Testis (tissue), 3 donors: ENCODE measurements around the gene PERM1. TPM values are rescaled to one million over a fixed set of nuclear protein-coding genes. Genes with fewer than 3 reads are reported as not detected.
"Not testable (repeated sequence)": the region's sequence is repeated elsewhere in the genome, so short reads cannot be mapped to it uniquely, and the experiment has no call there.

ENCODE experiments used
- DNase-seq: peaks from one replicate; pipeline ENCODE4 v3.0.0-alpha.2; 2019
- H3K27ac ChIP-seq, 2 donors: fragments of 200-600 bp; sonication (generic); one replicate each; pipeline ENCODE4 v1.5.1; 2019
- H3K27me3 ChIP-seq: fragments of 200-600 bp; sonication (generic); one replicate; pipeline ENCODE4 v1.5.1; 2019
- H3K36me3 ChIP-seq: fragments of 200-600 bp; sonication (generic); one replicate; pipeline ENCODE4 v1.5.1; 2017; ENCODE audit warnings: low read depth; ENCODE audit errors: missing control alignments
- H3K4me1 ChIP-seq: fragments of 200-600 bp; sonication (generic); one replicate; pipeline ENCODE4 v1.5.1; 2019
- H3K4me3 ChIP-seq, 2 donors: fragments of 200-600 bp; sonication (generic); one replicate each; pipeline ENCODE4 v1.5.1; 2017 to 2019
- H3K9me3 ChIP-seq: fragments of 200-600 bp; sonication (generic); one replicate; pipeline ENCODE4 v1.5.1; 2017
- POLR2A ChIP-seq: fragments of 450-650 bp; IDR thresholded peaks from one replicate; pipeline ENCODE4 v1.6.1; 2017; ENCODE audit warnings: antibody characterized with exemption, mild to moderate bottlenecking, moderate library complexity
- WGBS, 2 donors: methylation state at CpG; one replicate each; pipeline ENCODE4 v1.1.5; 2018; 5-methylcytosine and 5-hydroxymethylcytosine counted together
- intact Hi-C: fragments of 100-400 bp; cut with DNase I; formaldehyde crosslinking; loops from one replicate; pipeline ENCODE4 v1.15.1; 2023; ENCODE audit warnings: low total_unique reads
- polyA plus RNA-seq: library from polyadenylated mRNA; stranded (reverse); fragments of 350-450 nt; fragmentation: Illumina TruSeq; extraction: RNeasy Lipid Tissue Mini Kit (QIAGEN cat#74804); gene quantifications from one replicate; pipeline ENCODE4 v1.2.3, GENCODE V29; 2014; ENCODE audit warnings: low read depth, low replicate concordance; ENCODE audit not compliant: insufficient read depth
- total RNA-seq, 2 donors: library from RNA; depleted of rRNA; stranded (reverse); fragments of >200 nt; gene quantifications; one replicate each; pipeline ENCODE4 v1.2.3, GENCODE V29; 2016
- TF ChIP-seq, protein P1 (sequence below), 3 experiments: fragments of 450-650 bp in 2 of 3; fragments of 200-600 bp in 1 of 3; sonication (generic) in 1 of 3; IDR thresholded peaks; one replicate each; pipeline ENCODE4 v1.5.1; 2016 to 2019; ENCODE audit warnings: antibody characterized with exemption in 3 of 3, mild to moderate bottlenecking in 2 of 3, moderate library complexity in 1 of 3

The PERM1 gene
- total and polyA plus RNA-seq, 3 donors from 2014 or later: 0.65 to 4.9 (median 3.2) TPM

DNA sequence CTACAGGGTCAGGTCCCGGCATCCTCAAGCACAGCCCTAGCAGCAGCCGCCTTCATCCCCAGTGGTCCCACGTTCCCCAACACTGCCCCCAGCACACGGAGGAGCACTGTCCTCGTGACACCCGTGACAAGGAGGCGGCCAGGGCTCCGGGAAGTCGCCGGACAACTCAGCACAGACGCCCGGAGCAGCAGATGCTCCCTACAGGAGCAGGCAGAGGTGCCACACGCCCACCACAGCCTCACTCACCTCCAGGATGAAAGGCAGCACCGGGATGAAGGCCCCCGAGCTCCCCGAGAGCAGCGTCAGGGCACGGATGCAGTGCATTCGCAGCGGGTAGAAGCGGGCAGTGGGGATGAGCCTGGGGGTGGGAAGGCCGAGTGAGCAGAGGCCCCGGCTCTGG lies 31.0 kb downstream of the PERM1 start:
- H3K4me1 ChIP-seq: no peaks in the 10 kb centered on the region
- WGBS, 2 donors: 92 to 94% methylated on average over 15 to 23 of the region's 23 CpGs
- no peaks in the 10 kb centered on the region for H3K36me3 ChIP-seq
- H3K27me3 ChIP-seq: no peaks in the 10 kb centered on the region
- no peak for DNase-seq
- intact Hi-C loops: no loop called here
- no peak overlapping the region for H3K4me3 ChIP-seq
- TF ChIP-seq POLR2A: no peak
- no peaks in the 10 kb centered on the region for H3K9me3 ChIP-seq
- no peak overlapping the region for H3K27ac ChIP-seq

GRCh38 chr1:950268-950667 lies 31.6 kb downstream of the PERM1 start:
- Histone ChIP-seq H3K4me3 (no peak overlapping the region), H3K27me3 (no peaks in the 10 kb centered on the region), H3K36me3 (no peaks in the 10 kb centered on the region), H3K27ac (no peak overlapping the region), H3K4me1 (no peaks in the 10 kb centered on the region), H3K9me3 (no peaks in the 10 kb centered on the region)
- no peak for TF ChIP-seq POLR2A
- TF ChIP-seq, protein P1, sequence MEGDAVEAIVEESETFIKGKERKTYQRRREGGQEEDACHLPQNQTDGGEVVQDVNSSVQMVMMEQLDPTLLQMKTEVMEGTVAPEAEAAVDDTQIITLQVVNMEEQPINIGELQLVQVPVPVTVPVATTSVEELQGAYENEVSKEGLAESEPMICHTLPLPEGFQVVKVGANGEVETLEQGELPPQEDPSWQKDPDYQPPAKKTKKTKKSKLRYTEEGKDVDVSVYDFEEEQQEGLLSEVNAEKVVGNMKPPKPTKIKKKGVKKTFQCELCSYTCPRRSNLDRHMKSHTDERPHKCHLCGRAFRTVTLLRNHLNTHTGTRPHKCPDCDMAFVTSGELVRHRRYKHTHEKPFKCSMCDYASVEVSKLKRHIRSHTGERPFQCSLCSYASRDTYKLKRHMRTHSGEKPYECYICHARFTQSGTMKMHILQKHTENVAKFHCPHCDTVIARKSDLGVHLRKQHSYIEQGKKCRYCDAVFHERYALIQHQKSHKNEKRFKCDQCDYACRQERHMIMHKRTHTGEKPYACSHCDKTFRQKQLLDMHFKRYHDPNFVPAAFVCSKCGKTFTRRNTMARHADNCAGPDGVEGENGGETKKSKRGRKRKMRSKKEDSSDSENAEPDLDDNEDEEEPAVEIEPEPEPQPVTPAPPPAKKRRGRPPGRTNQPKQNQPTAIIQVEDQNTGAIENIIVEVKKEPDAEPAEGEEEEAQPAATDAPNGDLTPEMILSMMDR (IDR thresholded peaks at IDR 0.05): no peak
- intact Hi-C loops: no loop called here
- WGBS, 2 donors: 93 to 96% methylated on average over 8 to 9 of the region's 9 CpGs
- no peak for DNase-seq

DNA sequence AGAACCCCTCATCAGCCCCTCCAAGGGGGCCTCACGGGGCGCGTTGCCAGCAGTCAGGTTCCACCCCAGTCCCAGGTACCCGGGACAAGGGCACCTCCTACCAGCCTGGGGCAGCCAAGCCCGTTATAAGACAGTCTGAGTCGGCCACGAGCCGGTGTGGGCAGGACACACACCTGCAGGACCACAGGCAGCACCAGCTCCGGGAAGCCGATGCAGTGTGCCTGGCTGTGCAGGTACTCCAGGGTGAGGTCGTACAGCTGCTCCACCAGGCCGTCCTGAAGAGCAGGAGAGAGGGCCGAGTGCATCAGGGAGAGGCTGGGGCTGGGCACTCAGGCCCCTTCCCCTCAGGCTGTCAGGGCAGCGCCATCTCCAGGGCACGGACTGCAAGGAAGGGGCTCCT lies 33.9 kb downstream of the PERM1 start:
- Histone ChIP-seq H3K27me3 (no peaks in the 10 kb centered on the region), H3K36me3 (no peaks in the 10 kb centered on the region), H3K9me3 (no peaks in the 10 kb centered on the region), H3K4me3 (no peak overlapping the region), H3K27ac (no peak overlapping the region), H3K4me1 (peaks cover 4% of the 10 kb centered on the region)
- DNase-seq: no peak
- intact Hi-C loops: no loop called here
- 96% methylated on average over 15 of the region's 15 CpGs; no CpG with 5 or more reads in 1 of the 2 donors for WGBS, 2 donors
- TF ChIP-seq POLR2A: no peak
- TF ChIP-seq, protein P1 (IDR thresholded peaks at IDR 0.05): no peak

DNA sequence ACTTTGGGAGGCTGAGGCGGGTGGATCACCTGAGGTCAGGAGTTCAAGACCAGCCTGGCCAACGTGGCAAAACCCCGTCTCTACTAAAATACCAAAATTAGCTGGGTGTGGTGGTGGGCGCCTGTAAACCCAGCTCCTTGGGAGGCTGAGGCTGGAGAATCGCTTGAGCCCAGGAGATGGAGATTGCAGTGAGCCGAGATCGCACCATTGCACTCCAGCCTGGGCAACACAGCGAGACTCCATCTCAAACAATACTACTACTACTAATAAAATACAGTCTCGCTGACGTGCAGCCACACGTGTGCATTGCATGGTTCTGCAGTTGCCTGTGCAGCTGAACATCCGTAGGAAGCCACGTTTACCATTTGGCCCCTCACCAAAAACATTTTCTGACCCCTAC lies 35.1 kb downstream of the PERM1 start:
- H3K4me3 ChIP-seq, DNase-seq, intact Hi-C loops, H3K27ac ChIP-seq, H3K27me3 ChIP-seq, H3K36me3 ChIP-seq, H3K9me3 ChIP-seq: not testable (repeated sequence)
- 93 to 94% methylated on average over 12 to 13 of the region's 13 CpGs for WGBS, 2 donors
- peaks cover 12% of the 10 kb centered on the region for H3K4me1 ChIP-seq

GRCh38 chr1:945688-946556 lies 36.0 kb downstream of the PERM1 start:
- WGBS, 2 donors: 93 to 97% methylated on average over 21 to 29 of the region's 29 CpGs
- DNase-seq: no peak
- H3K4me1 ChIP-seq: peaks cover 18% of the 10 kb centered on the region
- intact Hi-C loops: no loop called here
- H3K36me3 ChIP-seq: no peaks in the 10 kb centered on the region
- H3K9me3 ChIP-seq: no peaks in the 10 kb centered on the region
- H3K27ac ChIP-seq: no peak overlapping the region
- H3K4me3 ChIP-seq: no peak overlapping the region
- TF ChIP-seq, protein P1 (IDR thresholded peaks at IDR 0.05): no peak
- TF ChIP-seq POLR2A: no peak
- H3K27me3 ChIP-seq: no peaks in the 10 kb centered on the region
